ES-I3 (cell line): ENCODE data around the gene TPD52L2.
"Not testable (repeated sequence)": the region's sequence is repeated elsewhere in the genome, so short reads cannot be mapped to it uniquely, and the experiment has no call there.

Source experiments
- H3K36me3 ChIP-seq: 2 replicates; pipeline ENCODE4 v1.6.1; 2013; ENCODE audit warnings: mild to moderate bottlenecking, low read length, control low read depth, moderate library complexity; ENCODE audit not compliant: insufficient read depth
- H3K4me1 ChIP-seq: 2 replicates; pipeline ENCODE4 v1.6.1; 2013; ENCODE audit warnings: mild to moderate bottlenecking, control low read depth, low read length; ENCODE audit not compliant: insufficient read depth
- H3K9ac ChIP-seq: 2 replicates; pipeline ENCODE4 v1.6.1; 2013; ENCODE audit warnings: low read depth, mild to moderate bottlenecking, low read length, moderate library complexity
- H3K9me3 ChIP-seq: 2 replicates; pipeline ENCODE4 v1.6.1; 2013; ENCODE audit warnings: mild to moderate bottlenecking, low read length, moderate library complexity; ENCODE audit not compliant: control insufficient read depth, insufficient read depth

TPD52L2 gene

GRCh38 chr20:63874241-63874640 is 9.2 kb downstream of the TPD52L2 start:
- H3K4me1 ChIP-seq, H3K9me3 ChIP-seq, H3K9ac ChIP-seq: not testable (repeated sequence)
- H3K36me3 ChIP-seq = peaks cover 35% of the 10 kb centered on the region

DNA sequence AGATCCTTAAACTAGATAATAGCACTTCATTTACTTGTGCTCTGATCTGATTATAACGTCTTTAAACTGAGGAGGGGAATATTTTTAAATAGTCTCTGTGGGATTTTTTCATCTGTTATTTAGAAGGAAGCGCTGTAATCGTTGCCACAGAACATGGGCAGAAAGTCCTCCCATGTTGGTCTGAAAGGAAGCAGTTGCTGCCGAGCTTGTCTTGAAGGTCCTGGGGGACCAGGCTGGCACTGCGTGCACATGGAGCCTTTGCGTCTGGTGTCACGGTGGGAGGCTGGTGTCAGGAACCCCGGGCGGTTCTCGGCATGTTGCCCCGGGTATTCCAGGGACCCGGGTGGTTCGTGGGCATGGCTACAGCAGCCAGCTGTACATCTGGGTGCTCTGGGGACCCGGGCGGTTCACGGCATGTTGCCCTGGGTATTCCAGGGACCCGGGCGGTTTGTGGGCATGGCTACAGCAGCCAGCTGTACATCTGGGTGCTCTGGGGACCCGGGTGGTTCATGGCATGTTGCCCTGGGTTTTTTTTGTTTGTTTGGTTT is 11.5 kb downstream of the TPD52L2 start:
- H3K4me1 ChIP-seq = no peaks in the 10 kb centered on the region
- no peak overlapping the region for H3K9ac ChIP-seq
- H3K36me3 ChIP-seq = peaks cover 25% of the 10 kb centered on the region
- no peaks in the 10 kb centered on the region for H3K9me3 ChIP-seq

- Histone ChIP-seq H3K36me3 (peaks cover 18% of the 10 kb centered on the region), H3K9ac (no peak overlapping the region), H3K9me3 (no peaks in the 10 kb centered on the region), H3K4me1 (no peaks in the 10 kb centered on the region)
Measured at GRCh38 chr20:63877755-63878470, 12.8 kb downstream of the TPD52L2 start.

DNA sequence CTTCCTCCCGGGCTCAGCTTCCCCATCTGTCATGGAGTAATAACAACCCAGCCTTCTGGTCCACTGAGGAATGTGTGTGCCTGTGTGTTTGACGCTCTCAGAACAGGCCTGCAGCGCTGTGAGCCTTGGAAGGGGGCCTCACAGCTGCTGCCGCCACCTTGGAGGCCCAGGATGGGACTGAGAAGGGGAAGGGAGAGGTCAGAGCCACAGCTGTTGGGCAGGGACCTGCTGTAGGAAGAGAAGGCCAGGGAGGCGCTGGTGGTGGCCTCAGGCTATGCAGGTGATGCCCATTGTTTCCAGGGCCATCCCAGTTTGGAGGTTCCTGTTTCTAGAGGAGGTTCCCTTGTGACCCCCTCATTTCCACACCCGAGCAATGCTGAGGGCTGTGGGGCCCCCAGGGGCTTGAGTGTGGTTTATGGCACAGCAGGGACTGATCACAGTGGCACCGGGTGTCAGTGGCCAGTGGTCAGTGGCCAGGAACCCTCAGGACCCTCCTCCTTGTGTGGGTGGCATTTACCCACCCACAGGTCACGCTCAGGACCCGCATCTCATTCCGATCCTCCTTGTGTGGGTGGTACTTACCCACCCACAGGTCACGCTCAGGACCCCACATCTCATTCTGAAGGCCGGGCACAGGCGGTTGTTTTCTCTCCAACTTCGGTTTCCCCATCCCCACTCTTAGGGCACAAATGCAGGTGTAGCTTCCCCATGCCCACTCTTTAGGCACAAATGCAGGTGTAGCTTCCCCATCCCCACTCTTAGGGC is 14.0 kb downstream of the TPD52L2 start:
- no peaks in the 10 kb centered on the region for H3K4me1 ChIP-seq
- H3K36me3 ChIP-seq = peaks cover 14% of the 10 kb centered on the region; the same call in 1 of the 2 replicates
- H3K9ac ChIP-seq = no peak overlapping the region
- H3K9me3 ChIP-seq = no peaks in the 10 kb centered on the region

DNA sequence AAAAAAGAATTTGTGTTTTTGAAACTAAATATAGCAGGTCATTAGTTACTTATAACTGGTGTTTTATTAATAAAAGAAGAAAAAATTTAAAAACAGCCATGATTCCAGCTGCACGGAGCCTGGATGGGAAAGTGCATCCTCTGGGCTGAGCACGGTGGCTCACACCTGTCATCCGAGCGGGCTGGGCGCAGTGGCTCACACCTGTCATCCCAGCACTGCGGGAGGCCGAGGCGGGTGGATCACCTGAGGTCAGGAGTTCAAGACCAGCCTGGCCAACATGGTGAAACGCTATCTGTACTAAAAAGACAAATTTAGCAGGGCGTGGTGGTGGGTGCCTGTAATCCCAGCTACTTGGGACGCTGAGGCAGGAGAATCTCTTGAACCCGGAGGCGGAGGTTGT is 15.8 kb downstream of the TPD52L2 start:
- H3K4me1 ChIP-seq, H3K9me3 ChIP-seq, H3K9ac ChIP-seq: not testable (repeated sequence)
- peaks cover 12% of the 10 kb centered on the region; the same call in 1 of the 2 replicates for H3K36me3 ChIP-seq

DNA sequence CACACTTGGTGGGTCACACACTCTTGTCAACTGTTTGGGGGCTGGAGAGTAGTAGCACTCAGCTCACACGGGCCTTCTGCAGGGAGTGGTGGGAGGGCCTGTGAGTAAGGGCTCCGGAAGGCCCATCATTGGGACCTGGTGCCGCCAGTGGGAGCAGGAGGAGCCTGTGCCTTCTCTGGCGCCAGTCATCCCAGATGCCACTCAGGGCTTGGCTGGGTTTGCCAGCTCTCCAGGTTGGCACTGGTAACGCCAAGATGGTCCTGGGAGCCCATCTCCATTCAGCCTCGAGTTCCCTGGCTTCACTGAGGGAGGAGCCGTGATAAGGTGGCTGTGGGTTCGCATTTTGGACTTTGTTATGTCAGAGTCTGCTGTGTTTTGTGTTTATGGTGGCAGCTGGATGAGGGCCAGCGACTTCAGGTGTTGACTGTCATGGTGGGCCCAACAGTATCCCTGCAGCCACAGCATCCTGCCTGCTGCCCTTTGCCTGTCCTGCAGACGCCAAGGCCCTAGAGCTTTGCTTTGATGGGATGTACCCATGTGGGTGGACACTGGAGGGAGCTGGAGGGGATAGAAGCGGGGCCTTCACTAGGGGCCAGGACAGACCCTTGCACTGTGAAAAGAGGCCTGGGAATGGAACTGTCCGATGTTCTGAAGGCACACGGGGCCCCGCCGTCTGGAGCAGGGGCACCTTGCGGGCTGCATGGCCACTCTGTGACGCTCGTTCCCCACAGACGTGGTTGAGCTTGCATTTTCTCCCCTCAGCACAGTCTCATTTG is 16.6 kb downstream of the TPD52L2 start:
- Histone ChIP-seq H3K4me1 (no peaks in the 10 kb centered on the region), H3K9me3 (no peaks in the 10 kb centered on the region), H3K36me3 (peaks cover 12% of the 10 kb centered on the region; the same call in 1 of the 2 replicates), H3K9ac (no peak overlapping the region)

DNA sequence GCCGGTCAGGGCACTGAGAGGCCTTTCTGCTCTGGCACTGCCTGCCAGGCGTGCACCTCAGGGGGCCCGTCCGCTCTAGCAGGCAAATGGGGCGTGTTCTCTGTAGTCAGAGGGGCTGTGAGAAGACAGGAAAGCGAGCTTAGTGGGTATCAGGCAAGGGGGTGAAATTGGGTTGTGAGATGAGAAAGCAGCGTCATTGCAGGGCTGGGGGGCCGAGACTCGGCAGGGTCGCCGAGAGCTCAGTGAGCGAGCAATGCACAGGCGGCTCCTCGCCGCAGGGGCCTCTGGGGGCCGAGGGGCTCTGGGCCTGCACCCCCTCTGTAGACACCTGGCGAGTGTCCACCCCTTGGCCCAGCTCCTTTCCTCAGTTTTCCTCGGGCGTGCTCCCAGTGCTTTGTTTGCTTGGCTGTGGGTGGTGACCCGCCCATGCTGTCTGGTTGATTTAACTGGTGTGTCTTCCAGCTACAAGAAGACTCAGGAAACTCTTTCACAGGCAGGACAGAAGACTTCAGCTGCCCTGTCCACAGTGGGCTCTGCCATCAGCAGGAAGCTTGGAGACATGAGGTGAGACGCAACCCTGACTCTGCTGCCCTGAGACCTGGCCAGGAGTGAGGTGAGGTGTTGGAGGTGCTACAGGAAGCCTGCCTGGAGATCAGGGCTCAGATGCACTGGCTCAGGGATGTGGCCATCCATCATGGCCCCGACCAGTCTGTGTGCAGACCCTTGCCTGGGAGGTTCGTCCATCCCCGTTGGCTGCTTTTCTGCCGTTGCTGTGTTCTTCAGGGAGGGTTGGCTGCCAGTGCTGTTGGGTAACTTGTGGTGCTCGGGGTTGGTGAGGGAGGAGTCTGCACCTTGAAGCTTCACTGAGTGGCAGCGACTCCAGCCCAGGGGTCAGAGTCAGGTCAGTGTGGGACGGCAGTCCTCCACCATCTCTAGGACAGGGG is 17.5 kb downstream of the TPD52L2 start:
- Histone ChIP-seq H3K9me3 (no peaks in the 10 kb centered on the region), H3K4me1 (no peaks in the 10 kb centered on the region), H3K9ac (no peak overlapping the region), H3K36me3 (peaks cover 12% of the 10 kb centered on the region; the same call in 1 of the 2 replicates)

DNA sequence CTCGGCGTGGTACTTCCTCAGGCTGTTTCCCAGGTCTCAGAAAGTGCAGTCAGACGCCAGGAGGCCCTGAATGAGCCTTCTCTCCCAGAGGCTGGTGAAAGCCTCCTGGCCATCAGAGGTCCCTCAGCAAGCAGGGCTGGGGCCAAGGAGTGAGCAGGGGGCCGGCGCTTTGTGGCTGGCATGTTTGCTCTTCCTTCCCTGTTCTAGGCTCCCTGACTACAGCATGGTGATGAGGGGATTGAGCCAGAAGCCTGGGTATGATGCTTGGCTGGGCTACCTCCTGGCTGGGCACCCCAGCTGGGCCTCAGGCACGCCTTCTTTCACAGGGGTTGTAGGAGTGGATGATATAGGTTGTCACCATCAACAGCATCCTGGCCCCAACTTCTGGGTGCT is 18.1 kb downstream of the TPD52L2 start:
- Histone ChIP-seq H3K4me1 (no peaks in the 10 kb centered on the region), H3K9ac (no peak overlapping the region), H3K9me3 (no peaks in the 10 kb centered on the region), H3K36me3 (peaks cover 12% of the 10 kb centered on the region; the same call in 1 of the 2 replicates)

- H3K4me1 ChIP-seq = no peaks in the 10 kb centered on the region
- H3K36me3 ChIP-seq = peaks cover 19% of the 10 kb centered on the region; the same call in 1 of the 2 replicates
- H3K9me3 ChIP-seq = no peaks in the 10 kb centered on the region
- no peak overlapping the region for H3K9ac ChIP-seq
Measured at GRCh38 chr20:63884506-63885263, 19.6 kb downstream of the TPD52L2 start.

DNA sequence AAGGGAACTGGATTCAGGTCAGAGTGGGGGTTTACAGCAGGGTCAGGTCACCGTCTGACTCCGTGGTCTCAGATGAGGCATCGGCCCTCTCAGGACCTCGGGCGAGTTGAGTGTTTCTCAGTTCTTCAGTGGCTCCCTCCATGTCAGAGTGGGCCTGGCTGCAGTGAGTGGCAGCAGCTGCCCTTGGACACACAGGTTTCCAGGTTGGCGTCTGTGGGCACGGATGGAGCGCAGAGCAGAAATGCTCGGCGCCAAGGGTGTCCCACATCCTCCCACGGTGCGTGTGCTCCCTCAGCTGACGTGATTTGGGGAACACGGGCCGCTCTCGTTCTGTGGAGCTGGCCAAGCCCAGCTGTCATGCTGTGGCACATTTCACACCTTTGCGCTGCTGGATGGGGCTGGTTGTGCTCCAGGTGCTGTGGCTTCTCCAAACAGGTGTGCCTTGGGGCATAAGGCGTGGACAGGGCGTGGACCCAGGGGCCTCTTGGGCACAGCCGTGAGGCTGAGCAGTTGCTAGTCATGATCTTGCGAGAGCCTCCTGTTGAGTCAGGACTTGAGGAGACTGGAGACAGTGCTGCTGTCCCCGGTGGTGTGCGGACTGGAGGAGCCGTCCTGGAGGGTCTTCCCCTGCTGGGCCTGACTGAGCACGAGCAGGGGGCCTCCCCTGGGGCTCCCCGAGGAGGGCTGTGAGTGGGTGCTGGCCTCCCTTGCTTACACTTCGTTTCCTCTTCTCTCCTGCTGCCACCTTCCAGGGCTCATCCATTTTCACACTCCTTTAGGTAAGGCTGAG is 20.4 kb downstream of the TPD52L2 start:
- Histone ChIP-seq H3K36me3 (peaks cover 19% of the 10 kb centered on the region; the same call in 1 of the 2 replicates), H3K9me3 (no peaks in the 10 kb centered on the region), H3K9ac (no peak overlapping the region)

DNA sequence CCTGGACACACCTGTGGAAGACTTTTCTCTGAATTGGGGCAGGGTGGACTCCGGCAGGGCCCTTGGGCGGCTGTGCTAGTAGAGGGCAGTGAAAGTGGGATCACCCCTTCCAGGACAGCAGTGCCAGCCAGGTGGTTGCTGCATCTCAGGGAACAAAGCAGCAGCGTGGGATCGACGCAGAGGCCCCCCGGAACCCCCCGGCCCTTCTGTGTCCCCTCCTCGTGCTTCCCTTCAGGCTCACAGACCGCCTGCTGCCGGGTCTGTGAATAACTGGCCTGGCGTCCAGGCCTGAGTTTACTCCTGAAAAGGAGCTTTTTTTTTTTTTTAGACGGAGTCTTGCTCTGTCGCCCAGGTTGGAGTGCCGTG is 21.0 kb downstream of the TPD52L2 start:
- Histone ChIP-seq H3K9me3 (no peaks in the 10 kb centered on the region), H3K36me3 (peaks cover 19% of the 10 kb centered on the region; the same call in 1 of the 2 replicates), H3K4me1 (no peaks in the 10 kb centered on the region), H3K9ac (no peak overlapping the region)

More for the DNA sequence above, 20.4 kb downstream of the TPD52L2 start:
- H3K4me1 ChIP-seq = no peaks in the 10 kb centered on the region

DNA sequence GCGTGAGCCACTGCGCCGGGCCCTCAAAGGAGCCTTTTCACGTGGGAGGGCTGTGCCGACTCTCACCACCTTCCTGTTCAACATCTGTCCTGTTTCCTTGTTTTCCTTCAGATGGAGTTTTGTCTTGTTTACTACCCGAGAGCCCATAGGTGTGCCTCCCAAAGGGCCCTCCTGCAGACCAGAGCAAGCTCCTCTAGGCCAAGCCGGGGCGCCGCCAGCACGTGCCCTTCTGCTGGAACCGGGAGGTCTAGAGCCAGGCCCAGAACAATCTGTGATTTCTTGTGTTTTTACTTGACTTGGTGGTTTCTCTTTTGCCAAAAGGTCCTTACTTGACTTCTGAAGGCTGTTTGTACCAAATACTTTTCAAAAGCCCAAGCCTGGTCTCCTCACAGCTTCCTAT is 21.9 kb downstream of the TPD52L2 start:
- Histone ChIP-seq H3K9me3 (no peaks in the 10 kb centered on the region), H3K9ac (no peak overlapping the region), H3K36me3 (peaks cover 19% of the 10 kb centered on the region; the same call in 1 of the 2 replicates), H3K4me1 (no peaks in the 10 kb centered on the region)
